Testis (tissue), 2 donors: ENCODE results near the gene KRT74.

Experiments used
- CTCF ChIP-seq, 3 experiments: fragments of 450-650 bp in 2 of 3; fragments of 200-600 bp in 1 of 3; sonication (generic) in 1 of 3; IDR thresholded peaks; one replicate each; pipeline ENCODE4 v1.5.1; 2016 to 2019; ENCODE audit warnings: antibody characterized with exemption in 3 of 3, mild to moderate bottlenecking in 2 of 3, moderate library complexity in 1 of 3
- POLR2A ChIP-seq: fragments of 450-650 bp; IDR thresholded peaks from one replicate; pipeline ENCODE4 v1.6.1; 2017; ENCODE audit warnings: antibody characterized with exemption, mild to moderate bottlenecking, moderate library complexity

GRCh38 chr12:52581066-52581465 lies 7.4 kb upstream of the KRT74 start:
- TF ChIP-seq CTCF (IDR thresholded peaks at IDR 0.05) (no peak), POLR2A (no peak)
